Measurements from ENCODE around the gene IFIT2.
"Not testable (repeated sequence)": the region's sequence is repeated elsewhere in the genome, so short reads cannot be mapped to it uniquely, and the experiment has no call there.

- not testable (repeated sequence) for TF ChIP-seq CTCF (IDR thresholded peaks at IDR 0.05; ENCODE audit: low read depth, low read length); EZH2phosphoT487 (IDR thresholded peaks at IDR 0.05; ENCODE audit: low read depth)
These were observed 29.8 kb downstream of the IFIT2 start for GRCh38 chr10:89331487-89332122.

All from OCI-LY3 (cell line).